Transverse colon (tissue), 3 donors: Measurements from ENCODE around the gene DNM1.

Source experiments
- CTCF ChIP-seq, 5 experiments: fragments of 200-600 bp in 3 of 5; fragments of 450-650 bp in 2 of 5; sonication (generic) in 3 of 5; IDR thresholded peaks; 1 replicate in 2 of 5; 2 replicates in 3 of 5; pipeline ENCODE4 v1.5.1; 2016 to 2017; ENCODE audit warnings: antibody characterized with exemption in 5 of 5, inconsistent platforms in 3 of 5, mild to moderate bottlenecking in 2 of 5, moderate library complexity in 1 of 5
- EP300 ChIP-seq: sonication (generic); formaldehyde crosslinking; IDR thresholded peaks from one replicate; pipeline ENCODE4 v1.6.1; 2017; ENCODE audit warnings: antibody characterized with exemption, low read depth
- POLR2A ChIP-seq: fragments of 450-650 bp; IDR thresholded peaks from one replicate; pipeline ENCODE4 v1.6.1; 2016; ENCODE audit warnings: antibody characterized with exemption, mild to moderate bottlenecking, moderate library complexity

- no peak for TF ChIP-seq EP300
- TF ChIP-seq POLR2A: no peak
- TF ChIP-seq CTCF (IDR thresholded peaks at IDR 0.05): no peak
Observed at GRCh38 chr9:128180447-128180846, 22.7 kb upstream of the DNM1 start.
